ENCODE data around the gene CD207.

- TF ChIP-seq CTCF (IDR thresholded peaks at IDR 0.05; ENCODE audit: control extremely low read depth in 1 of 3, insufficient read depth in 1 of 3, low read depth in 1 of 3, low read length in 3 of 3) (no peak), MAX (IDR thresholded peaks at IDR 0.05) (no peak), TBP (IDR thresholded peaks at IDR 0.05; ENCODE audit: low read depth, low read length) (no peak), SIRT6 (IDR thresholded peaks at IDR 0.05; ENCODE audit: low read length) (no peak), RFX5 (IDR thresholded peaks at IDR 0.05; ENCODE audit: borderline replicate concordance, low read depth, low read length) (no peak), CHD2 (IDR thresholded peaks at IDR 0.05; ENCODE audit: low read length) (no peak), RBBP5 (IDR thresholded peaks at IDR 0.05; ENCODE audit: borderline replicate concordance, low read depth, low read length) (no peak), TAF1 (IDR thresholded peaks at IDR 0.05; ENCODE audit: low read depth, low read length) (no peak), SP2 (IDR thresholded peaks at IDR 0.05; ENCODE audit: low read length) (no peak), BRCA1 (IDR thresholded peaks at IDR 0.05; ENCODE audit: low read depth, low read length) (no peak), CBX8 (IDR thresholded peaks at IDR 0.05; ENCODE audit: borderline replicate concordance, low read depth, low read length) (no peak), GABPA (IDR thresholded peaks at IDR 0.05; ENCODE audit: borderline replicate concordance, insufficient read depth, low read length) (no peak)
Measured at GRCh38 chr2:70851704-70852103, 16.1 kb upstream of the CD207 start.

Measured in H1 (cell line).